HG03457 (cell line): ENCODE measurements around the gene PIPOX.

Source experiments
- ATAC-seq: cut with Tn5 transposase; IDR thresholded peaks from one replicate; pipeline ENCODE4 v1.9.1; 2021; ENCODE audit warnings: moderate number of reproducible peaks; ENCODE audit not compliant: unreplicated experiment

The PIPOX gene

DNA sequence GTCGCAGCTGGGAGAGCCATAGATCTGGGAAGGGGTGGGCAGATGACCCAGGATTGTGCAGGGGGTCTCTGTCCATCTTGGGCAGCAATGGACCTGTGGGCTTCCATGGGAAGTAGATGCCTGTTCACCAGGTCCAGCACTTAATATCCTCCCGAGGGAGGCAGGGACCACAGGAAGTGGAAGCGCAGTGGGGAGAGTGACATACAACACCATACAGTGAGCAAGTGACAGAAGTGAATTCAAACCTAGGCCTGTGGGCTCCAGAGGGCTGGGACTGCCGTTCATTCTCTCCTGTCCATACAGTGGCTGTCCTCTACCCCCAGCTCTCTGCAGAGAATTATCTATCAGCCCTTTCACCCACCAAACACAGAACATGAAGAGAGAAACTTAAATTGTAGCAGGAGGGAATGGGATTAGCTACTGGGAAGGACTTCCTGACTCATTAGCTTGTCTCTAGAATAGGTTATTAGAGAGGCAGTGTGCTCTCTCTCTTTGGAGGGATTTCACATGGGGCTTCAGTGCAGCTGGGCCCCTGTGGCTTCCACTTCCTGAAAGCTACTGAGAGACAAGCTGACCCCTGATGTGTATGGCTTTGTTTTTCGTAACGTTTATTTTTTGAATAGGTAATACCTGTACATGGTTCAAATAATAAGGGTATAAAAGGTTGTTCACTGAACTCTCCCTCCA is 24.0 kb upstream of the PIPOX start:
- no peak for ATAC-seq

GRCh38 chr17:29019475-29020181 is 23.3 kb upstream of the PIPOX start:
- ATAC-seq, result no peak

DNA sequence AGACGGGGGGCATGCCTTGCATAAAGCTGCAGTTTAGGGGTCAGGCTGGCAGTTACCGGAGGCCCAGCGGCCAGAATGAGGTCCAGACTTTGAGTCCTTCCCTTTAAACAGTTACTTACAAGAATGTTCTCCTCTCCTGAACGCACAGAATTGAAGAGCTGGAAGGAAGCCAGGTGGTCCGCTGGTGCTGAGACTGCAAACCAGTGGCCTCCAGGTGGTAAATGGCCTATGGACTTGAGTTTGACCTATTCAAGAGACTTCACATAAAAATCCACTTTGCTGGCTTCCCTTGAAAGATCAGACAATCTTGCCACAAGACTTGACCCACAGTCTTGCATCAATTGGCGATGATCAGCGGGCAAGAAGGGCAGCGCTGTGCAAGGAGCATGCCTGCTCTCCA is 22.4 kb upstream of the PIPOX start:
- ATAC-seq, result no peak

GRCh38 chr17:29021226-29021625 is 21.7 kb upstream of the PIPOX start:
- ATAC-seq, result no peak

GRCh38 chr17:29022074-29022473 is 20.9 kb upstream of the PIPOX start:
- ATAC-seq, result no peak

DNA sequence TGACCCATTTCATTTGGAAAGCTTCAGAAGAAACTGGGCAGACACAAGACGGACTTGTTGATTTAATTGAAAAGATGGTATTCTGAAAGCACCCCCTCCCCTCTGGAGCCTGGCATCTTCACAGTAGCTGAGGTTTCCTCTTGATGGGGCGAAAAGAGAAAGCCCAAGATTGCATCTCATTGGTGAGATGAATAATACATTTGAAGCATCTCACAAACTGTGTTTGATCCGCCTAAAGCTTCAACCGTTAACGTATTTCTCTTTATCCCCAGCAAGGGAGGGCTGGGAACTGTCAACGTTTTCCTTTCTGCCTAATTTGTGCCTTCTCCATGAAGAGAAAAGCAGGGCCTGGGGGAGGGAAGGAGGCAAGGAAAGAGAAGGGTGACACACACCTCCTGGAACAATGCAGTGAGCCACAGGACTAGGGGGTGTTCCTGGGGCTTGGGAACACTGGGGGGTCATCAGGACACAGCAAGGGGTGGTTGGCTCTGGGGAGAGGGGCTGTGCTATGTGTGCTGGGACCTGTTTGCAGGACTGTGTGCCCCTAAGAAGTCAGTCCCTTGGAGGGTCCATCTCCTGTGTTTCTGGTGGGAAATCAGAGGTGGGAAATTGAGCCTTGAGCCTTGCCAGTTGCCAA is 18.5 kb upstream of the PIPOX start:
- ATAC-seq, result no peak

- ATAC-seq, result no peak
These were observed 11.5 kb upstream of the PIPOX start for GRCh38 chr17:29031488-29031887.

DNA sequence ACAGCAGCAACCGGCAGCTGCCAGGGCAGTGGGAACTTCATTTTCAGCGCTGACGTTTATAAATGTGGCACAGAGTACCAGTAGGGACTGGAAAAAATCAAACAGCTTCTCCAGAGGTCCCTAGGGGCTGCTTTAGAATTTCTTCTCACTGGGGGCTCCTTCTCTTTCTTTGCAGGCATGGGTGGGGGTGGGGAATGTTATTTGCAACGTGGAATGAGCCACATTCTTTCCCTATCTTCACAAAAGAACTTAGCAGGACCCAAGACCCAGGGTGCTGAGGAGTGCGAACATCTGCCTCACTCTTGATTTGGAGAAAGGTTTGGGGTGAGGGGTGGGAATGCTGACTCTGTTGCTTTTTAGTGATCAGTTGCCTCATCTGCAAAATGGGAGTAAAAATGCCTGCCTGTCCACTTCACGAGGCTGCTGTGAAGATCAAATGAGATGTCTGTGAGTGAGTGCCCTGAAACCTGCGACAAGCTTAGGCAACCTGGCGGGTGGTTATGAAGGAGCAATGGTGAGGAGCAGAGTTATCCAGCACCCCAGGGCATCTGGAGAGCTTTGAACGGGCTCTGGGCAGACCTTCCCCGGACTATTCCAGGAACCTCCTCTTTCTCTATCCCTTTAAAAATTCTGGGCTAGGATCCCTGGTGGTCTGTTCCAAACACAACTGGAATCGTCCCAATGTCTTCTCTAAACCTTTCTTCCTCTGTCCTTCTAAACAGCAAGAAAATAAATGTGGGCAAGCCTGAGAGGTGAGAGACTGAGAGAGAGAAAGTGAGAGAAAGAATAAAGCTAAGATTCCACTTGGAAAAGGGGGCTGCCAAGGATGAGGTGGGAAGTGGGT is 10.7 kb upstream of the PIPOX start:
- ATAC-seq, result no peak

GRCh38 chr17:29032857-29033197 is 10.1 kb upstream of the PIPOX start:
- no peak for ATAC-seq

DNA sequence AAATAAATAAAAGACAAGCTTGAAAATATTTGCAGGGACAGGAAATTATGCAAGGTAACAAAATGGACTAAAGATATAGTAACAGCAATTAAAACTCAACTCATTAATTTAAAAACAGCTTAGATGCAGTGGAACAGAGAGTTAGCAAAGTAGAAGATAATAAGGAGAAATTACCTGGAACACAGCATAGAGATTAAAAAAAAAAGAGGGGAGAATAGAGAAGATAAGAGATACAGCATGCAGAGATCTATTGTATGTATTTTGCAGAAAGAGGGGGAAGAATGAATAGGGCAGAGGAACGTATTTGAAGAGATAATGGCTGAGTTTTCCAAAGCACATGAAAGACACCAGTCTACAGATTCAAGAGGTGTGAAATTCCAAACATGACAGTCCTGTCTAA is 8.4 kb upstream of the PIPOX start:
- ATAC-seq, result no peak

GRCh38 chr17:29036584-29036983 is 6.4 kb upstream of the PIPOX start:
- no peak for ATAC-seq

DNA sequence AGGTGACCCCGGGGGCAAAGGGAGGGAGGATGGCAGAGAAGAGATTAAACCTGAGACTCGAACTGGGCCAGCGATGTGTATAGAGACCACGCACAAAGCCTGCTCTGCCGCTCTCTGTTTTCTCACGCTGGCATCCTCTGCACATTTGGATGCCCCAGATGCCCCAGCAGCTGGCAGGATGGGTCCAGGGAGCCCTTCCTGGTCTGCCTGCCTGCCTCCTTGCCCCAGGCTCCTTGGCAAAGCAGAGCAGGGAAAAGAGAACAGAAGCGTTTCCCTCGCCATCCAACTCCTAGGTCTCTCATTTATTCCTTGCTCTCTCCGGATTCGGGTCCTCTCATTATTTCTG is 5.2 kb upstream of the PIPOX start:
- no peak for ATAC-seq

DNA sequence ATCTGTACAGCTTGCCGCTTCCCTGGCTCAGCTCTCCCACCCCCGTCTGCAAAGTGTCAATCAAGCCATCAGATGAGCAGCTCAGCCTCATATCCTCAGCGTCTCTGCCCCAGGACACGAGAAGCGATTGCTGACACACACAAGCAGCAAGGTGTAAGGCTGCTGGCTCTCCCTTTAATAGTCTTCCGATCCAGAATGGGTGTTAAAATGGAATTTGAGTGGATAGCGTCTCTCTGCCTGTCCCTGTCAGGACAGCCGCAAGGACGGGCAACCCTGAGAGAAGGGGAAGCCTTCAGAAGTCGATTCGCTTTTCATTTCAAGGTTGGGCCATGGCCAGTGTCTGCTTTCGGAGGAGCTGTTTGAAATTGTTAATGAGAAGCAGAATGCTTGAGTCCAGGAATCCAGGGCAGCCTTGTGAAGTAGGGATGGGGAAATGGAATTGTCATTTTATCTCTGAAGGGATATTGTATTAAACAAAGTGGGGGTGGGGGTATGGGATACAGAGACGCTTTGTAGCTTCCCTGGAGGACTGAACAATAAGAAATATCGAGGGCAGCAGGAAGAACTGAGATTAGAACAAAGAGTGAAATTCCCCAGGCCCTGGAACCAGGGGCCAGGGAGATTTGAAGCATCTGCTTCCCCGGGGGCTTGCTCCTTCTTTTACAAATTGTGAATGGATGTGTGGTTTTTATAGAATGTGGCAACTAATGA is 4.7 kb upstream of the PIPOX start:
- ATAC-seq, result no peak

DNA sequence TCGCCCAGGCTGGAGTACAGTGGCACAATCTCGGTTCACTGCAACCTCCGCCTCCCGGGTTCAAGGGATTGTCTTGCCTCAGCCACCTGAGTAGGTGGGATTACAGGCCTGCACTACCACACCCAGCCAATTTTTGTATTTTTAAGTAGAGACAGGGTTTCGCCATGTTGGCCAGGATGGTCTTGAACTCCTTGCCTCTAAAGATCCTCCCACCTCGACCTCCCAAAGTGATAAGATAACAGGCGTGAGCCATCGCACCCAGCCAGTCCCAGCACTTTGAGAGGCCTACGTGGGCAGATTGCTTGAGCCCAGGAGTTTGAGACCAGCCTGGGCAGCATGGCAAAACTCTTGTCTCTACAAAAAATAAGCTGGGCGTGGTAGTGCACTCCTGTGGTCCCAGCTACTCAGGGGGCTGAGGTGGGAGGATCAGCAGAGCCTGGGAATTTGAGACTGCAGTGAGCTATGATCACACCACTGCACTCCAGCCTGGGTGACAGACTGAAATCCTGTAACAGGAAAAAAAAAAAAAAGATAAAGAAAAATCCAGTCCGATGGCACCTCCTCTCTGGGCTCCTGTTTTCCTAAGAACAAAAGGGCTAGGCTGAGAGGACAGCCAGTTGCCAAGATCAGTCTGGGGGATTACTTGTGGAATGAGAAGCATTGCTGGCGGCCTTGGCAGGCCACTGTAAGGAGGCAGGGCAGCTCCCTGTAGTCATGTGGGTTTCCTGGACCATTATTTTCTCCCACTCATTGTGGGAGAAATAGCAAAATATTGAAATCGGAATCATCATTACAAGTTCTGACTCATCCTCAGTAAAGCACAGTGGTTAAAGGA is 3.0 kb upstream of the PIPOX start:
- no peak for ATAC-seq

GRCh38 chr17:29041091-29041490 is 1.9 kb upstream of the PIPOX start:
- ATAC-seq, result no peak

- no peak for ATAC-seq
These were observed 1.4 kb upstream of the PIPOX start for GRCh38 chr17:29041571-29041970.

DNA sequence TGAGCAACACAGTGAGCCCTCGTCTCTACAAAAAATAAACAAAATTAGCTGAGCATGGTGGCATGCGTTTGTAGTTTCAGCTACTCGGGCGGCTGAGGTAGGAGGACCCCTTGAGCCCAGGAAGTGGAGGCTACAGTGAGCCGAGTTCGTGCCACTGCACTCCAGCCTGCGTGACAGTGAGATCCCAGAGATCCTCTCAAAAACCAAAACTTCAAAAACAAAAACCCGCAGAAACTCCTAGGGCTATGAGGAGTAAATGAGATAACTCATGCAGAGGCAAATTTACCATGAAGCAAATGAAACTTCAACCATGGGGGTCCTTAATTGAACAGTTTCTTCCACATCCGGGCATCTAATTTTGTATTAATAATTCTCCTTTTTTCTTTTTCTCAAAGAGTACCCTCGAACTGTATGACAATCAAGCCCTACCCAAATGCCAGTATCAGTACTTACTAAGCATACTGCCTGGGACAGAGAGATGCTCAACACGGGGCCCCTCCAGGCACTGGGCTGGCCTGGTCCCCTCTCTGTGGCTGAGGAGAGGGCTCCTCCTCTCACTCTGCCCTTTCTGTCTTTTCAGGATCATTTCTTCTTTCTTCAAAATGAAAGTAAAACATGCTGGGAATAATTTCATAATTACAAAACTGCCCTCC is 789 bp upstream of the PIPOX start:
- no peak for ATAC-seq

DNA sequence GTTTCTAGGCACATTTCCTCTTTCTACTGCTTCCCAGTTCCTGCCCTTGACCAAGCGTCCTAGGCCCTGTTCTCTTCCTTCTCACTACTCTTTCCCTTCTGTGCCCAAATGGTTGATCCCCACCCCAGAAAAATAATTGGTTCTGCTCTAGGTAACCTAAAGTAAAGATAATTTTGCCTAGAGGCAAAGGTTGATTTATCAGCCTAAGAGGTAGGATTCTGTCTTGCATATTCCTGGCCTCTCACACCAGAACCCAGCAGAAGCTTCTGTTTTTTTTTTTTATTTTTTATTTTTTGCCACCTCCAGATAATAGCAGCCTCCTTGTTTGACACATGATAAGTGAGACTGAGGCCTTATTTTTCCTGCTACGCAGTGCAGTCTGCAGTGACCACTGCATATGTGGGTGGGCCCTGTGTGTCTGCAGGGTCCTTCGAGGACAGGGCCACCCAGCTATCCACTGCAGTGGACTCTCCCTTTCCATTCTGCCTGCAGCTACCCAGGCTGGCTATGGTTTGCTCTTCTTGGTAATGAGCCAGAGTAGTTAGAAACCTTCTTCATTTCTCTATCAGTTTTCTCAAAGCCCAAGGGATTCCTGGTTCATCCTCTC is 701 bp downstream of the PIPOX start:
- ATAC-seq, result no peak

DNA sequence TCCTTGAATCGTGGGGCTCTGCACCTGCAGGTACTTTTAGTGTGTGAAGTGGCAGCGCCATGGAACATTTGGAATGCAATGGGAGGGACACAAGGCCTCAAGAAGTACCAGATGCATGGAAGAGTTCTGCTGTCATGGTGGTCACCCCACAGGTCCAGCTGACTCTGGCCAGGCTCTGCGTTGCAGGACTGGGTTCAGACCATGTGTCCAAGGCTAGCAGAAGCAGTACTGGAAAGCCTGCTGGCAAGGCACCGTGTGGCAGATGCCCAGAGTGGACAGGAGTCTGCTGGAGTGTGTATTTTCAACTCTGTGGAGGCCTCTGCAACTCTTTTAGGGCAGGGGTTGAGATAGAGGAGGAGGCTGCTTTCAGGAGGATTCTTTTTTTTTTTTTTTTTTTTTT is 2.1 kb downstream of the PIPOX start:
- ATAC-seq, result no peak
